ENCODE results near the gene DOCK3. TPM values are rescaled to one million over a fixed set of nuclear protein-coding genes. Genes with fewer than 3 reads are reported as not detected.

DOCK3 gene
- total RNA-seq, 1 experiment from 2014 or later = 0.15 TPM

DNA sequence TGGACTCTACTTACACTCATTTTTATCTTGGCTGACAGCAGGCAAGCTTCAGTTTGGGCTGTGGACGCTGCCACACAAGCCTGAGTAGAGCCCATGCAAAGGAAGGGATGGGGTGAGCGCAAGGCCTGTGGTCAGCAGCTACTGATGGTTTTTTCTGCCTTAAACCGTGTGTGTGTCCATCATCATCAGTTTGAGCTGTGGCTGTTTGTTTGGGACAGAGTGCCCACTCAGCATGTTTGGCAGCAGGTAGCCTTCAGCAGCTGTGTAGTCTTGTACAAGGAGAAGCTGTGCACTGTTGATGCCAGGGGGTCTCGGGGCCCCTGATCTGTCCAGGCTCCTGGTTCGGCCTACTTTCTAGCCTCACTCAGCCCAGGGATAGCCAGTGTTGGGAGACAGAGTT is 719.8 kb downstream of the DOCK3 start:
- Histone ChIP-seq H3K36me3 (ENCODE audit: low read depth, low read length) (peaks cover 65% of the 10 kb centered on the region), H3F3A (ENCODE audit: low read length, unreplicated experiment) (no peaks in the 10 kb centered on the region), H3K27ac (ENCODE audit: low read length) (no peak overlapping the region), H3K79me2 (ENCODE audit: low read length) (peaks cover 51% of the 10 kb centered on the region), H3K4me3 (ENCODE audit: low read length) (no peak overlapping the region), H3K4me2 (ENCODE audit: low read length) (no peak overlapping the region), H3K9me3 (ENCODE audit: low read length) (no peaks in the 10 kb centered on the region), H3K4me1 (ENCODE audit: insufficient read depth, low read length) (peaks cover 17% of the 10 kb centered on the region), H4K20me1 (ENCODE audit: low read length) (peaks cover 37% of the 10 kb centered on the region), H2AFZ (ENCODE audit: low read length) (no peak overlapping the region), H3K9me2 (replicated peaks; ENCODE audit: low read length) (no peaks in the 10 kb centered on the region), H3K9ac (ENCODE audit: low read length) (no peak overlapping the region), H3K27me3 (ENCODE audit: low read length) (no peaks in the 10 kb centered on the region)
- POLR2A ChIA-PET (ENCODE audit: unreplicated experiment) = no interaction called here
- ATAC-seq (no peak), DNase-seq (no peak)
- TSS peak; percentile 18 for BruUV-seq (replicated peaks)
- intact Hi-C loops (cut with micrococcal nuclease) = no loop called here
- CTCF ChIA-PET = no interaction called here
- no peak for TF ChIP-seq EZH2 (IDR thresholded peaks at IDR 0.05; ENCODE audit: low read length, unreplicated experiment)
- TF ChIP-seq CTCF (conservative IDR thresholded peaks at IDR 0.05; ENCODE audit: low read depth, low read length) = no peak
- no peak for TF ChIP-seq EZH2phosphoT487 (IDR thresholded peaks at IDR 0.05; ENCODE audit: borderline replicate concordance, low read length)

DNA sequence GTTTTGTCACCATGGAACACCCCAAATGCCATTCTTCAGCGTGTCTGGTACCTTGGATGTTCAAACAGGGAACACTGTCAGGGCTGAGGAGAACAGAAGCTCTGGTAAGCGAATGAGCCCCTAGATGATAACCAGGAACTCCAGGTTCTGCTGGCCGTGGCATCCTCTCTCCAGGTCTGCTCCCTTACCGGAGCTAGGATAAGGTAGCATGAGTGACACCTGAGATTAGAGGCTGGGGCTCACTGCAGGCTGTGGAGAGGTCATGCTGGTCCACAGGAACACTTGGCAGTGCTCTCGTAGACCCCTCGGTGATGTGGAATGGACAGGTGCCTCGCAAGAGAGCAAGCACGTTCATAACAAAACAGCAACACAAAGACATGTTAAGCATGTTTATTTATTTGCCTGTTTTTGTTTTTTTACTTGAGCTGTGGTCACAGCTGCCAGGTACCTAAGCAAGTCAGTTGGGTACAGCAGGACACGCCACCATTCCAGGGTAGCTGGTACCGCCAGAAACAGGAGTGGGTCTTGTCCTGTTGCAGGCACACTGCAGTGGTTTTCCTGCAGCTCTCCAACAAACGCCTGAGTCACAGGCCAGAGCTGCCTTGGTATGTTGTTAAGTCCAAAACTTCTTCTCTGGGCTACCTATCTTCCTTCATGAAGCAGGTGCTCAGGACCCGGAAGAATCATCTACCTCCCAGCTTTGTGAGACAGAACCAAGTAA is 720.9 kb downstream of the DOCK3 start:
- intact Hi-C loops (cut with micrococcal nuclease) = no loop called here
- TF ChIP-seq CTCF (conservative IDR thresholded peaks at IDR 0.05; ENCODE audit: low read depth, low read length) (no peak), EZH2 (IDR thresholded peaks at IDR 0.05; ENCODE audit: low read length, unreplicated experiment) (no peak)
- Histone ChIP-seq H3K36me3 (ENCODE audit: low read depth, low read length) (peaks cover 59% of the 10 kb centered on the region), H3K9me3 (ENCODE audit: low read length) (no peaks in the 10 kb centered on the region), H3K27ac (ENCODE audit: low read length) (no peak overlapping the region), H3K4me3 (ENCODE audit: low read length) (no peak overlapping the region), H3K4me1 (ENCODE audit: insufficient read depth, low read length) (peaks cover 14% of the 10 kb centered on the region), H3K79me2 (ENCODE audit: low read length) (peaks cover 49% of the 10 kb centered on the region), H4K20me1 (ENCODE audit: low read length) (peaks cover 37% of the 10 kb centered on the region), H3F3A (ENCODE audit: low read length, unreplicated experiment) (no peaks in the 10 kb centered on the region), H3K27me3 (ENCODE audit: low read length) (no peaks in the 10 kb centered on the region), H3K9ac (ENCODE audit: low read length) (no peak overlapping the region), H3K9me2 (replicated peaks; ENCODE audit: low read length) (no peaks in the 10 kb centered on the region), H2AFZ (ENCODE audit: low read length) (no peak overlapping the region), H3K4me2 (ENCODE audit: low read length) (no peak overlapping the region)
- ATAC-seq = no peak
- DNase-seq = no peak
- ChIA-PET CTCF (no interaction called here), POLR2A (ENCODE audit: unreplicated experiment) (no interaction called here)
- no TSS peak for BruUV-seq (replicated peaks)

DNA sequence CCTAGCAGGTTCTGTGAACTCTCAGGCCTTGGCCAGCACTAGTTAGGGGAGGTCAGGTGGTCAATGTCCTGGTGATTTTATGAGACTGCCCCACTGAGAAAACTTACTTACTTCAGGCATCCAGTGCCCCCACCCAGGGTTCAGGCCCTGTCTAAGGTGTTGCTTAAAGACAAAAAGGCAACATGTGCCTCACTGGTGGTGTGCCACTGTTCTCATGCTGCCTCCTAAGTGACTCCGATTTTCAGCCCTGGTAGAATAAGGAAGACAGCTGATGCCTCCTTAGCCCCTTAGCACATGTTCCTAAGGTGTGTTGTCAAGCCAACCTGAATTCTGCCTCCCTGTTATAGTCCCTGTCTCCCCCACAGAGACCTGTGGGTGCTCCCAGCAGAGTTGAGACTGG is 721.7 kb downstream of the DOCK3 start:
- H3K4me2 ChIP-seq (ENCODE audit: low read length) = no peak overlapping the region
- no peak; the same call in 1 of the 2 replicates for ATAC-seq
- H3K9ac ChIP-seq (ENCODE audit: low read length) = no peak overlapping the region
- no peak overlapping the region for H2AFZ ChIP-seq (ENCODE audit: low read length)
- H3K4me3 ChIP-seq (ENCODE audit: low read length) = no peak overlapping the region
- peaks cover 49% of the 10 kb centered on the region for H3K79me2 ChIP-seq (ENCODE audit: low read length)
- no peak for DNase-seq
- no peaks in the 10 kb centered on the region for H3K9me2 ChIP-seq (replicated peaks; ENCODE audit: low read length)
- H3K27ac ChIP-seq (ENCODE audit: low read length) = no peak overlapping the region
- no peaks in the 10 kb centered on the region for H3K27me3 ChIP-seq (ENCODE audit: low read length)
- H3K4me1 ChIP-seq (ENCODE audit: insufficient read depth, low read length) = peaks cover 12% of the 10 kb centered on the region
- intact Hi-C loops (cut with micrococcal nuclease) = no loop called here
- POLR2A ChIA-PET (ENCODE audit: unreplicated experiment) = no interaction called here
- CTCF ChIA-PET = no interaction called here
- no peaks in the 10 kb centered on the region for H3F3A ChIP-seq (ENCODE audit: low read length, unreplicated experiment)
- peaks cover 37% of the 10 kb centered on the region for H4K20me1 ChIP-seq (ENCODE audit: low read length)
- no peaks in the 10 kb centered on the region for H3K9me3 ChIP-seq (ENCODE audit: low read length)
- BruUV-seq (replicated peaks) = no TSS peak
- peaks cover 62% of the 10 kb centered on the region for H3K36me3 ChIP-seq (ENCODE audit: low read depth, low read length)
- no peak for TF ChIP-seq EZH2phosphoT487 (IDR thresholded peaks at IDR 0.05; ENCODE audit: borderline replicate concordance, low read length)
- TF ChIP-seq CTCF (conservative IDR thresholded peaks at IDR 0.05; ENCODE audit: low read depth, low read length) = no peak
- TF ChIP-seq EZH2 (IDR thresholded peaks at IDR 0.05; ENCODE audit: low read length, unreplicated experiment) = no peak

Measured in PC-3 (cell line).